B cell (primary cell): ENCODE measurements around the gene ERBB4. TPM values are rescaled to one million over a fixed set of nuclear protein-coding genes. Genes with fewer than 3 reads are reported as not detected.

Source experiments
- ATAC-seq: fragments of 200-7000 bp; cut with Tn5 transposase; one replicate; pipeline ENCODE4 v1.10.0; 2021; ENCODE audit warnings: low read depth, mild to moderate bottlenecking, moderate number of reproducible peaks, moderate library complexity
- CTCF ChIA-PET: fragments of 350-600 bp; sonication (Branson Sonifier 250); formaldehyde crosslinking; loops from one replicate; lab custom pipeline; 2021; ENCODE audit warnings: antibody characterized with exemption, inconsistent platforms; lab: Charles Lee
- POLR2A ChIA-PET: fragments of 350-600 bp; sonication (Branson Sonifier 250); formaldehyde crosslinking; loops from one replicate; lab custom pipeline; 2021; ENCODE audit warnings: antibody characterized with exemption; lab: Charles Lee
- DNase-seq: peaks from one replicate; pipeline ENCODE4 v3.0.0; 2013
- H2AFZ ChIP-seq: 2 replicates; pipeline ENCODE4 v1.6.1; 2012; ENCODE audit warnings: mild to moderate bottlenecking, low read depth, low read length; ENCODE audit not compliant: insufficient read depth, poor library complexity, severe bottlenecking
- H3K27ac ChIP-seq, 2 donors: 1 replicate in 1 of 2; 2 replicates in 1 of 2; pipeline ENCODE4 v1.5.1; 2012 to 2013; ENCODE audit warnings: low read length in 2 of 2, mild to moderate bottlenecking in 2 of 2, moderate library complexity in 1 of 2
- H3K27me3 ChIP-seq, 4 experiments: fragments of 200-600 bp in 1 of 4; sonication (generic) in 1 of 4; replicated peaks in 1 of 4; 1 replicate in 2 of 4; 2 replicates in 2 of 4; pipeline versions ENCODE4 v1.6.1 to v1.7.0; 2013 to 2016; ENCODE audit warnings: low read length in 3 of 4, mild to moderate bottlenecking in 2 of 4, mixed read lengths in 1 of 4, moderate library complexity in 1 of 4; ENCODE audit not compliant: insufficient read depth in 4 of 4, control insufficient read depth in 3 of 4; ENCODE audit errors: control extremely low read depth in 1 of 4
- H3K36me3 ChIP-seq, 2 experiments: replicated peaks in 1 of 2; 1 replicate in 1 of 2; 2 replicates in 1 of 2; pipeline versions ENCODE4 v1.6.1 to v1.7.1; 2013; ENCODE audit warnings: low read length in 1 of 2; ENCODE audit not compliant: insufficient read depth in 2 of 2, control insufficient read depth in 1 of 2; ENCODE audit errors: control extremely low read depth in 1 of 2, extremely low read depth in 1 of 2
- H3K4me1 ChIP-seq, 2 donors: fragments of 200-600 bp in 1 of 2; sonication (generic) in 1 of 2; 1 replicate in 1 of 2; 2 replicates in 1 of 2; pipeline versions ENCODE4 v1.5.1 to v1.6.1; 2013 to 2017; ENCODE audit warnings: low read length in 2 of 2; ENCODE audit not compliant: control insufficient read depth in 2 of 2, insufficient read depth in 2 of 2
- H3K4me2 ChIP-seq: replicated peaks from 2 replicates; pipeline ENCODE3; 2012; ENCODE audit warnings: mild to moderate bottlenecking, low read depth, low read length; ENCODE audit not compliant: poor library complexity, severe bottlenecking
- H3K4me3 ChIP-seq, 5 experiments: fragments of 200-600 bp in 1 of 5; sonication (generic) in 1 of 5; 1 replicate in 3 of 5; 2 replicates in 2 of 5; pipeline versions ENCODE4 v1.5.1 to v1.7.0; 2011 to 2016; ENCODE audit warnings: low read length in 4 of 5, mild to moderate bottlenecking in 4 of 5, low read depth in 2 of 5, control low read depth in 1 of 5, moderate library complexity in 1 of 5; ENCODE audit not compliant: insufficient read depth in 1 of 5; ENCODE audit errors: control extremely low read depth in 1 of 5, extremely low read depth in 1 of 5
- H3K79me2 ChIP-seq: fragments of 200-600 bp; sonication (generic); one replicate; pipeline ENCODE4 v1.6.0; 2016; ENCODE audit warnings: low read length; ENCODE audit not compliant: control insufficient read depth, insufficient read depth
- H3K9ac ChIP-seq: fragments of 200-600 bp; sonication (generic); 2 replicates; pipeline ENCODE4 v1.6.1; 2017; ENCODE audit warnings: mild to moderate bottlenecking, low read length, moderate library complexity
- H3K9me3 ChIP-seq, 3 donors: one replicate each; pipeline versions ENCODE4 v1.6.1 to v1.7.1; 2013; ENCODE audit warnings: low read length in 2 of 3; ENCODE audit not compliant: control insufficient read depth in 2 of 3, insufficient read depth in 1 of 3; ENCODE audit errors: control extremely low read depth in 1 of 3
- H4K20me1 ChIP-seq: 2 replicates; pipeline ENCODE4 v1.6.0; 2012; ENCODE audit warnings: mild to moderate bottlenecking, low read length; ENCODE audit not compliant: insufficient read depth, control insufficient read depth, poor library complexity, severe bottlenecking
- H3K27ac Mint-ChIP-seq: one replicate; pipeline ENCODE4 v1.8.0; 2021; ENCODE audit warnings: mixed read lengths
- H3K27me3 Mint-ChIP-seq: one replicate; pipeline ENCODE4 v1.8.0; 2021; ENCODE audit warnings: mixed read lengths
- H3K4me1 Mint-ChIP-seq: one replicate; pipeline ENCODE4 v1.8.0; 2021; ENCODE audit warnings: mixed read lengths
- H3K4me3 Mint-ChIP-seq: one replicate; pipeline ENCODE4 v1.8.0; 2021; ENCODE audit warnings: mixed read lengths
- H3K9me3 Mint-ChIP-seq: one replicate; pipeline ENCODE4 v1.8.0; 2022; ENCODE audit warnings: mixed read lengths; ENCODE audit not compliant: insufficient read depth
- CTCF ChIP-seq: fragments of 200-600 bp; IDR thresholded peaks from one replicate; pipeline ENCODE4 v1.8.0; 2022; ENCODE audit warnings: antibody characterized with exemption, mild to moderate bottlenecking
- EZH2 ChIP-seq: IDR thresholded peaks from 2 replicates; pipeline ENCODE4 v1.6.1; 2012; ENCODE audit warnings: borderline replicate concordance, low read depth, mild to moderate bottlenecking, moderate library complexity, low read length; ENCODE audit not compliant: insufficient read depth, poor library complexity, severe bottlenecking
- WGBS: methylation state at CpG from one replicate; pipeline ENCODE4 v1.1.5; 2013; ENCODE audit warnings: missing lambda C conversion rate; ENCODE audit not compliant: insufficient coverage; 5-methylcytosine and 5-hydroxymethylcytosine counted together
- intact Hi-C: fragments of 100-400 bp; cut with micrococcal nuclease; formaldehyde crosslinking; loops from one replicate; pipeline ENCODE4 v1.10.0; 2022
- polyA plus RNA-seq: library from polyadenylated mRNA; depleted of rRNA; stranded (reverse); fragments of >200 nt; gene quantifications from 2 replicates; pipeline ENCODE4 v1.2.3, GENCODE V29; 2012
- total RNA-seq, 2 donors: library from RNA; stranded (reverse); fragments of 120-200 nt in 1 of 2; gene quantifications; 1 replicate in 1 of 2; 2 replicates in 1 of 2; pipeline versions ENCODE4 v1.2.3 to v1.2.4, GENCODE V29; 2013 to 2022

ERBB4 gene
- total and polyA plus RNA-seq, 2 donors (not counting 1 experiment from before 2014, with no cell fraction given) = not detected

- no peak overlapping the region for H3K4me3 ChIP-seq
- no peak overlapping the region for H3K27ac ChIP-seq
- TF ChIP-seq EZH2 (no peak), CTCF (no peak)
- no peaks in the 10 kb centered on the region for H3K9me3 ChIP-seq
- H3K79me2 ChIP-seq = no peaks in the 10 kb centered on the region
- H3K36me3 ChIP-seq = no peaks in the 10 kb centered on the region
- H3K27me3 ChIP-seq = no peaks in the 10 kb centered on the region
- Mint-ChIP-seq H3K4me1 (no peaks in the 10 kb centered on the region), H3K4me3 (no peak overlapping the region), H3K27me3 (no peaks in the 10 kb centered on the region), H3K27ac (no peak overlapping the region), H3K9me3 (no peaks in the 10 kb centered on the region)
- H2AFZ ChIP-seq = no peak overlapping the region
- WGBS = no CpG with 5 or more reads among the region's 2 CpGs
- no peak overlapping the region for H3K9ac ChIP-seq
- ATAC-seq (no peak), DNase-seq (no peak)
- H3K4me2 ChIP-seq = no peak overlapping the region
- H3K4me1 ChIP-seq = no peaks in the 10 kb centered on the region
- CTCF ChIA-PET = no interaction called here
- no peaks in the 10 kb centered on the region for H4K20me1 ChIP-seq
- POLR2A ChIA-PET = no interaction called here
- intact Hi-C loops = no loop called here
Measured at GRCh38 chr2:212328136-212328535, 210.5 kb downstream of the ERBB4 start.

- Histone ChIP-seq H3K27me3 (no peaks in the 10 kb centered on the region), H3K9ac (no peak overlapping the region), H3K4me1 (no peaks in the 10 kb centered on the region), H3K79me2 (no peaks in the 10 kb centered on the region), H4K20me1 (no peaks in the 10 kb centered on the region), H3K4me2 (no peak overlapping the region), H2AFZ (no peak overlapping the region), H3K4me3 (no peak overlapping the region), H3K36me3 (no peaks in the 10 kb centered on the region), H3K27ac (no peak overlapping the region), H3K9me3 (no peaks in the 10 kb centered on the region)
- DNase-seq = no peak
- CTCF ChIA-PET = no interaction called here
- ATAC-seq = no peak
- 71% methylated on average over 1 of the region's 4 CpGs for WGBS
- intact Hi-C loops = no loop called here
- H3K9me3 Mint-ChIP-seq = no peaks in the 10 kb centered on the region
- TF ChIP-seq EZH2 = no peak
- TF ChIP-seq CTCF = no peak
- H3K4me3 Mint-ChIP-seq = no peak overlapping the region
- POLR2A ChIA-PET = no interaction called here
- H3K27ac Mint-ChIP-seq = no peak overlapping the region
- H3K27me3 Mint-ChIP-seq = no peaks in the 10 kb centered on the region
- H3K4me1 Mint-ChIP-seq = no peaks in the 10 kb centered on the region
Measured at GRCh38 chr2:212327171-212327809, 211.3 kb downstream of the ERBB4 start.
